ENCODE results near the gene SPATA22. TPM values are rescaled to one million over a fixed set of nuclear protein-coding genes. Genes with fewer than 3 reads are reported as not detected.
"Not testable (repeated sequence)": the region's sequence is repeated elsewhere in the genome, so short reads cannot be mapped to it uniquely, and the experiment has no call there.

The SPATA22 gene
- total RNA-seq, 2 experiments from 2014 or later, result not detected

DNA sequence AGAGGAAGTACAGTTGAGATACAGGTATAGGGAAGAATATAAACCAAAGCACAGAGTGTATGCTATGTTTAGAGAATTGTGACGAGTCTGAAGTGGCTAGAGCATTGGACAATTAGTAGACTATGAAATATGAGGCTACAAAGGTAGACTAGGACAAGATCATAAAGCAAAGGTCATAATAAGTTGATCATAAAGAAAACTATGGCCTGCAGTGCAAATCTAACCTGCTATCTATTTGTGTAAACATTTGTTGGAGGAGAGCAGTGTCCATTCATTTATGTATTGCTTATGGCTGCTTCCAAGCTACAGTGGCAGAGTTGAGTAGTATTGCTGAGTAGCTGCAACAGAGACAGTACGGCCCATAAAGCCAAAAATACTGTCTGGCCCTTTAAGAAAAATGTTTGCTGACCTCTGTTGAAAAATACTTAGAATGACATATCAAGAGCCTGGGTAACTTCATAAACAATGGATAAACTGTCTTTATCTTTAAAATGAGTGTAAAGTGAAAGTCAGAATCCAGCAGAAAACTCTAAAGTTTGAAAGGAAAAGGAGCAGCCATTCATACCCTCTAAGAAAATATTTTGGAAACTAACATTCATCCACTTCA, 23.5 kb downstream of the SPATA22 start:
- no peaks in the 10 kb centered on the region for H3K4me1 Mint-ChIP-seq (ENCODE audit: low read depth)
- no peaks in the 10 kb centered on the region for H3K9me3 Mint-ChIP-seq (ENCODE audit: insufficient read depth)

GRCh38 chr17:3447625-3448024, 24.0 kb downstream of the SPATA22 start:
- H3K27ac Mint-ChIP-seq, result no peak overlapping the region
- ATAC-seq, result no peak
- CTCF ChIA-PET, result no interaction called here

More for the DNA sequence above, 23.5 kb downstream of the SPATA22 start:
- ATAC-seq, result no peak
- POLR2A ChIA-PET, result no interaction called here
- H3K27me3 Mint-ChIP-seq (ENCODE audit: low read depth), result peaks cover 8% of the 10 kb centered on the region
- H3K36me3 Mint-ChIP-seq (ENCODE audit: low read depth), result no peaks in the 10 kb centered on the region
- no peak overlapping the region for H3K27ac Mint-ChIP-seq
- CTCF ChIA-PET, result no interaction called here
- H3K4me3 Mint-ChIP-seq, result no peak overlapping the region
- DNase-seq, result no peak

DNA sequence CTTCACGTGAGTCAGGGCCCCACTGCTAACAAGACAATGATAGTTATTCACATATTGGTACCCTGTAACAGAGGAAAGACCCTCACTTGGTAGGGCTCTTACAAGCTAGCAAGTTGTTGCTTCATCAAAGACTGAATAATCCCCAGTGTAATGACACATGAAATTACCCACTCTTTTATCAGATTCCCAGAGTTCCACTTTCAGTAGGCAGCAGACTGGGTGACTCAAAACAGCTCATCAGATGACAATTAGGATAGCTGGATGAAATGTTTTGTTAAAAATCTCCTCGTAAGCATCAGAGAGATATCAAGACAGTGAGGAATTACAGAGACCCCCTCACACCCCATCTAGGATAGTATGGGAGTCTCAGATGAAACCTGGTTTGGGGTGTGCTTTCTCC, 31.2 kb downstream of the SPATA22 start:
- no peak overlapping the region for H3K4me3 Mint-ChIP-seq
- POLR2A ChIA-PET, result no interaction called here
- ATAC-seq (no peak), DNase-seq (no peak)
- CTCF ChIA-PET, result no interaction called here
- no peak overlapping the region for H3K27ac Mint-ChIP-seq
- H3K36me3 Mint-ChIP-seq (ENCODE audit: low read depth), result no peaks in the 10 kb centered on the region
- H3K4me1 Mint-ChIP-seq (ENCODE audit: low read depth), result no peaks in the 10 kb centered on the region
- H3K27me3 Mint-ChIP-seq (ENCODE audit: low read depth), result peaks cover 25% of the 10 kb centered on the region
- H3K9me3 Mint-ChIP-seq (ENCODE audit: insufficient read depth), result no peaks in the 10 kb centered on the region

More at GRCh38 chr17:3447625-3448024, 24.0 kb downstream of the SPATA22 start:
- Mint-ChIP-seq H3K4me1 (ENCODE audit: low read depth) (no peaks in the 10 kb centered on the region), H3K27me3 (ENCODE audit: low read depth) (peaks cover 9% of the 10 kb centered on the region), H3K4me3 (no peak overlapping the region), H3K36me3 (ENCODE audit: low read depth) (no peaks in the 10 kb centered on the region), H3K9me3 (ENCODE audit: insufficient read depth) (no peaks in the 10 kb centered on the region)
- DNase-seq, result no peak
- POLR2A ChIA-PET, result no interaction called here

DNA sequence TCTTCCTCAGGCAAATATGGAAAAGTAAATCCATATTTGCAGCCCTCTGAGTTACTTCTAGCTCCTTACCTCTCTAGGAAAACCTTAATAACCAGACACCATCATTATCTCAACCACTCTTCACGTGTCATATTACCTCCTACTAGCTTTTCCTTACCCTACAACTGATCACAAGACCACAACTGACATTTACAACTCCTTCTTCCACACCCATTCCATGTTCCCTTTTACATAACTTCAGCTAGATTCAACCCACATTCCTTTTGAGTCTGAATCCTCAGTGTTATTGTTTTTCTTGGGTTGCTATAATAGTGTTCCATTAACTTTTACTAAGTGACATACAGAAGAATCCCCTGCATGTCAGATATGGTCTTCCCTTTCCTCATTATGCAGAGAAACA, 33.3 kb downstream of the SPATA22 start:
- ATAC-seq (no peak), DNase-seq (no peak)
- no peak overlapping the region for H3K4me3 Mint-ChIP-seq
- H3K9me3 Mint-ChIP-seq (ENCODE audit: insufficient read depth), result no peaks in the 10 kb centered on the region
- H3K4me1 Mint-ChIP-seq (ENCODE audit: low read depth), result no peaks in the 10 kb centered on the region
- ChIA-PET CTCF (no interaction called here), POLR2A (no interaction called here)
- H3K27ac Mint-ChIP-seq, result no peak overlapping the region
- H3K27me3 Mint-ChIP-seq (ENCODE audit: low read depth), result peaks cover 19% of the 10 kb centered on the region
- no peaks in the 10 kb centered on the region for H3K36me3 Mint-ChIP-seq (ENCODE audit: low read depth)

GRCh38 chr17:3433741-3434140, 37.9 kb downstream of the SPATA22 start, which contains the start of gene OR1E2:
Gene OR1E2 (minus strand): TSS chr17:3433841. CDS start chr17:3433841, 0 bp downstream.
- no peaks in the 10 kb centered on the region for H3K9me3 Mint-ChIP-seq (ENCODE audit: insufficient read depth)
- CTCF ChIA-PET, result no interaction called here

GRCh38 chr17:3433215-3433614, 38.4 kb downstream of the SPATA22 start:
- POLR2A ChIA-PET; H3K36me3 Mint-ChIP-seq (ENCODE audit: low read depth); ATAC-seq; H3K4me1 Mint-ChIP-seq (ENCODE audit: low read depth); H3K27me3 Mint-ChIP-seq (ENCODE audit: low read depth); H3K9me3 Mint-ChIP-seq (ENCODE audit: insufficient read depth); CTCF ChIA-PET; H3K27ac Mint-ChIP-seq; H3K4me3 Mint-ChIP-seq: not testable (repeated sequence)
- peak; percentile 39 for DNase-seq

More at GRCh38 chr17:3433741-3434140, 37.9 kb downstream of the SPATA22 start, which contains the start of gene OR1E2:
- ATAC-seq (no peak), DNase-seq (no peak)
- Mint-ChIP-seq H3K4me1 (ENCODE audit: low read depth) (no peaks in the 10 kb centered on the region), H3K27me3 (ENCODE audit: low read depth) (peaks cover 4% of the 10 kb centered on the region), H3K4me3 (no peak within 1 kb of the TSS), H3K36me3 (ENCODE audit: low read depth) (no peaks in the 10 kb centered on the region), H3K27ac (no peak within 1 kb of the TSS)
- POLR2A ChIA-PET, result no interaction called here

GRCh38 chr17:3418222-3418621, 53.4 kb downstream of the SPATA22 start:
- no peaks in the 10 kb centered on the region for H3K9me3 Mint-ChIP-seq (ENCODE audit: insufficient read depth)

DNA sequence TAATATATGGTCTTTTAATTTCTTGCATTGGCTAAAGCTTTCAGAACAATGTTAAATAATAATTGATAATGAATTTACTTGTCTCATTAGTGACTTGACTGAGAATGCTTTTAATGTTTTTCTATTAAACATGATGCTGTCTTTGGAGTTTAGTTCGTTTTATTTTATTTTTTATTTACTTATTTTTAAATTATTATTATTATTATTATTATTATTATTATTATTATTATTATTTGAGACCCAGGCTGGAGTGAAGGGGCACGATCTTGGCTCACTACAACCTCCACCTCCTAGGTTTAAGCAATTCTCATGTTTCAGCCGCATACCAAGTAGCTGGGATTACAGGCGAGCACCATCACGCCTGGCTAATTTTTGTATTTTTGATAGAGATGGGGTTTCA, 56.0 kb downstream of the SPATA22 start:
- no peak overlapping the region for H3K27ac Mint-ChIP-seq
- H3K9me3 Mint-ChIP-seq (ENCODE audit: insufficient read depth), result no peaks in the 10 kb centered on the region
- CTCF ChIA-PET, result no interaction called here
- H3K36me3 Mint-ChIP-seq (ENCODE audit: low read depth), result no peaks in the 10 kb centered on the region
- no peak overlapping the region for H3K4me3 Mint-ChIP-seq
- H3K27me3 Mint-ChIP-seq (ENCODE audit: low read depth), result peaks cover 11% of the 10 kb centered on the region
- POLR2A ChIA-PET, result no interaction called here
- DNase-seq (no peak), ATAC-seq (no peak)
- peaks cover 3% of the 10 kb centered on the region for H3K4me1 Mint-ChIP-seq (ENCODE audit: low read depth)

More at GRCh38 chr17:3418222-3418621, 53.4 kb downstream of the SPATA22 start:
- H3K27me3 Mint-ChIP-seq (ENCODE audit: low read depth), result peaks cover 9% of the 10 kb centered on the region
- no peaks in the 10 kb centered on the region for H3K36me3 Mint-ChIP-seq (ENCODE audit: low read depth)
- ChIA-PET CTCF (no interaction called here), POLR2A (no interaction called here)
- no peak for DNase-seq
- ATAC-seq, result no peak
- no peak overlapping the region for H3K4me3 Mint-ChIP-seq
- H3K27ac Mint-ChIP-seq, result no peak overlapping the region
- H3K4me1 Mint-ChIP-seq (ENCODE audit: low read depth), result no peaks in the 10 kb centered on the region

GRCh38 chr17:3412216-3412615, 59.4 kb downstream of the SPATA22 start:
- POLR2A ChIA-PET; H3K4me1 Mint-ChIP-seq (ENCODE audit: low read depth); H3K36me3 Mint-ChIP-seq (ENCODE audit: low read depth); H3K27me3 Mint-ChIP-seq (ENCODE audit: low read depth); CTCF ChIA-PET; H3K9me3 Mint-ChIP-seq (ENCODE audit: insufficient read depth); ATAC-seq; H3K27ac Mint-ChIP-seq; DNase-seq; H3K4me3 Mint-ChIP-seq: not testable (repeated sequence)

DNA sequence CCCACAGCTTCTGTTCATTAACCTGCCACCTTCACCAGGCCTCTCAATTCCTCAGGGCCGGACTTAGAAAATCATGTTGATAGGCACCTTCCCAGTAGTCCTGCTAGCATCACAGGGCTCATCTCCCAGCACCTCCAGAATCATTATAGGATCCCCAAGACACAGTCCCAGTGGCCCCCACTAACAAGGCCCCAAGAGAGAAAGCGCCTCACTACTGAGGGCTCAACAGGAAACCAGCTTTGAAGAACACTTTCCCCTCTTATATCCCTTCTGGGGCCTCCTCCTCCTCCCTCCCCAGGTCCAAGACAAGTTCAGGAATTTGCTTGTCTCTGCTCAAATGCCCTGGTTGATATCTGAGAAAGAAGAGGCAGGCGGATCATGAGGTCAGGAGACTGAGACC, 60.5 kb downstream of the SPATA22 start, which contains the start of gene OR3A3:
Gene OR3A3 (plus strand): TSS at position 301 of the 400 bp plus-strand sequence.
- ChIA-PET CTCF (no interaction called here), POLR2A (no interaction called here)
- Mint-ChIP-seq H3K4me3 (no peak within 1 kb of the TSS), H3K9me3 (ENCODE audit: insufficient read depth) (peaks cover 6% of the 10 kb centered on the region), H3K36me3 (ENCODE audit: low read depth) (no peaks in the 10 kb centered on the region), H3K4me1 (ENCODE audit: low read depth) (peaks cover 3% of the 10 kb centered on the region), H3K27me3 (ENCODE audit: low read depth) (peaks cover 2% of the 10 kb centered on the region), H3K27ac (no peak within 1 kb of the TSS)
- DNase-seq (no peak), ATAC-seq (no peak)

DNA sequence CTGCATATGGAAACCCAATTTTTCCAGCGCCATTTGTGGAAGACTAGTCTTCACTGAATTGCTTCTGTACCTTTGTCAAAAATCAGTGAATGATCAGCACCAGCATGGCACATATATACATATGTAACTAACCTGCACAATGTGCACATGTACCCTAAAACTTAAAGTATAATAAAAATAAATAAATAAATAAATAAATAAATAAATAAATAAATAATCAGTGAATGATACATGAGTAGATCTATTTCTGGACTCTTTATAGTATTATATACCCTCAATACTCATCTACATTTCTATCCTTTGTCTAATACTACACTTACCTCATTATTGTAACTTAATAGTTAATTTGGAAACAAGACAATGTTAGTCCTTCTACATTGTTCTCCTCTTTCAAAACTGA, 67.8 kb downstream of the SPATA22 start:
- ATAC-seq; POLR2A ChIA-PET; DNase-seq; H3K9me3 Mint-ChIP-seq (ENCODE audit: insufficient read depth); CTCF ChIA-PET; H3K27ac Mint-ChIP-seq; H3K36me3 Mint-ChIP-seq (ENCODE audit: low read depth); H3K4me3 Mint-ChIP-seq; H3K4me1 Mint-ChIP-seq (ENCODE audit: low read depth); H3K27me3 Mint-ChIP-seq (ENCODE audit: low read depth): not testable (repeated sequence)

GRCh38 chr17:3401786-3402185, 69.8 kb downstream of the SPATA22 start:
- ATAC-seq (no peak), DNase-seq (no peak)
- Mint-ChIP-seq H3K36me3 (ENCODE audit: low read depth) (no peaks in the 10 kb centered on the region), H3K27me3 (ENCODE audit: low read depth) (no peaks in the 10 kb centered on the region), H3K4me3 (no peak overlapping the region), H3K27ac (no peak overlapping the region), H3K9me3 (ENCODE audit: insufficient read depth) (no peaks in the 10 kb centered on the region), H3K4me1 (ENCODE audit: low read depth) (no peaks in the 10 kb centered on the region)
- CTCF ChIA-PET, result no interaction called here
- POLR2A ChIA-PET, result no interaction called here

DNA sequence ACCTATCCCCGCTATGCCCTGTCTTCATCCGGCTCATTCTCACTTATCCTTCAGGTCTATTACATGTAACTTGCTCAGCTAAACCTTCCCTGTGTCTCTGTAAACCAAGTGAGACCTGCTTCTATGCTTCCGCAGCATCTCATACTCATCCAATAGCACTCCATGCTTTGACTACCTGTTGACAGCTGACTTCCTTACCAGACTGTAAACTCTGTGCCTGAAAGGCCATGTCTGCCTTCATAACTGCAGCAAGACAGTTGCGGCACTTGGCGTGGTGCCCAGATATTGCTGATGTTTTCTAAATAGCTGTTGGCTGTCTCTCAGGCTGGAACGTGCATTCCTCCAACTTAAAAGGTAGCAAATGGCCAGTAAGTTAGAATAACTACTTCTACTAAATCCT, 71.6 kb downstream of the SPATA22 start:
- no peaks in the 10 kb centered on the region for H3K27me3 Mint-ChIP-seq (ENCODE audit: low read depth)
- ATAC-seq (no peak), DNase-seq (no peak)
- no peaks in the 10 kb centered on the region for H3K9me3 Mint-ChIP-seq (ENCODE audit: insufficient read depth)
- CTCF ChIA-PET, result no interaction called here
- H3K4me3 Mint-ChIP-seq, result no peak overlapping the region
- no peaks in the 10 kb centered on the region for H3K36me3 Mint-ChIP-seq (ENCODE audit: low read depth)
- H3K27ac Mint-ChIP-seq, result no peak overlapping the region
- POLR2A ChIA-PET, result no interaction called here
- H3K4me1 Mint-ChIP-seq (ENCODE audit: low read depth), result no peaks in the 10 kb centered on the region

Measured in activated CD8-positive, alpha-beta T cell treated with anti-CD3 and anti-CD28 coated beads, Interleukin-2, amount 10 ng/mL, durations not matched to agents 7 days and 5 days (primary cell).